ENCODE results near the gene ARRB2. TPM values are rescaled to one million over a fixed set of nuclear protein-coding genes. Genes with fewer than 3 reads are reported as not detected.
A peak's percentile ranks its signal among the peaks of the same experiment; 100 is the strongest.

Gene ARRB2
- total and polyA plus RNA-seq, 2 of the 13 experiments (the other 11 are each of a cell fraction or from before 2014, with no cell fraction given) = 21.5 to 49.2 TPM

GRCh38 chr17:4721203-4722135 lies 11.0 kb downstream of the ARRB2 start (continued):
- TF ChIP-seq BCLAF1 (IDR thresholded peaks at IDR 0.05) (no peak), ZNF792 (CRISPR knock-in tag; IDR thresholded peaks at IDR 0.05) (no peak), ZNF556 (CRISPR knock-in tag; IDR thresholded peaks at IDR 0.05; ENCODE audit: borderline replicate concordance) (no peak), TBP (CRISPR knock-in tag; IDR thresholded peaks at IDR 0.05) (no peak), FLYWCH1 (CRISPR knock-in tag; IDR thresholded peaks at IDR 0.05) (no peak), ONECUT2 (CRISPR knock-in tag; IDR thresholded peaks at IDR 0.05) (no peak), AHDC1 (CRISPR knock-in tag; IDR thresholded peaks at IDR 0.05; ENCODE audit: borderline replicate concordance) (no peak), CBX5 (CRISPR knock-in tag; IDR thresholded peaks at IDR 0.05; ENCODE audit: borderline replicate concordance) (no peak), NFIB (CRISPR knock-in tag; IDR thresholded peaks at IDR 0.05; ENCODE audit: borderline replicate concordance) (no peak), TBL1XR1 (IDR thresholded peaks at IDR 0.05; ENCODE audit: borderline replicate concordance, low read length, partially characterized antibody) (peak; percentile 23), SP5 (CRISPR knock-in tag; IDR thresholded peaks at IDR 0.05; ENCODE audit: borderline replicate concordance, low read depth) (peak; percentile 51), SATB2 (CRISPR knock-in tag; IDR thresholded peaks at IDR 0.05) (no peak), SAP130 (CRISPR knock-in tag; IDR thresholded peaks at IDR 0.05; ENCODE audit: low read depth) (peak; percentile 88)
- TF ChIP-seq, protein P1, sequence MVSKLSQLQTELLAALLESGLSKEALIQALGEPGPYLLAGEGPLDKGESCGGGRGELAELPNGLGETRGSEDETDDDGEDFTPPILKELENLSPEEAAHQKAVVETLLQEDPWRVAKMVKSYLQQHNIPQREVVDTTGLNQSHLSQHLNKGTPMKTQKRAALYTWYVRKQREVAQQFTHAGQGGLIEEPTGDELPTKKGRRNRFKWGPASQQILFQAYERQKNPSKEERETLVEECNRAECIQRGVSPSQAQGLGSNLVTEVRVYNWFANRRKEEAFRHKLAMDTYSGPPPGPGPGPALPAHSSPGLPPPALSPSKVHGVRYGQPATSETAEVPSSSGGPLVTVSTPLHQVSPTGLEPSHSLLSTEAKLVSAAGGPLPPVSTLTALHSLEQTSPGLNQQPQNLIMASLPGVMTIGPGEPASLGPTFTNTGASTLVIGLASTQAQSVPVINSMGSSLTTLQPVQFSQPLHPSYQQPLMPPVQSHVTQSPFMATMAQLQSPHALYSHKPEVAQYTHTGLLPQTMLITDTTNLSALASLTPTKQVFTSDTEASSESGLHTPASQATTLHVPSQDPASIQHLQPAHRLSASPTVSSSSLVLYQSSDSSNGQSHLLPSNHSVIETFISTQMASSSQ (IDR thresholded peaks at IDR 0.05; ENCODE audit: low read depth) = no peak
- TF ChIP-seq, protein P1 (CRISPR knock-in tag; IDR thresholded peaks at IDR 0.05; ENCODE audit: borderline replicate concordance) = peak; percentile 72; the same call in 1 of the 2 replicates

Data from HepG2 (cell line).